Measurements from ENCODE around the gene CANT1.
"Not testable (repeated sequence)": the region's sequence is repeated elsewhere in the genome, so short reads cannot be mapped to it uniquely, and the experiment has no call there.

Gene CANT1

GRCh38 chr17:78956254-78956653, 53.3 kb downstream of the CANT1 start:
- no peak for DNase-seq

DNA sequence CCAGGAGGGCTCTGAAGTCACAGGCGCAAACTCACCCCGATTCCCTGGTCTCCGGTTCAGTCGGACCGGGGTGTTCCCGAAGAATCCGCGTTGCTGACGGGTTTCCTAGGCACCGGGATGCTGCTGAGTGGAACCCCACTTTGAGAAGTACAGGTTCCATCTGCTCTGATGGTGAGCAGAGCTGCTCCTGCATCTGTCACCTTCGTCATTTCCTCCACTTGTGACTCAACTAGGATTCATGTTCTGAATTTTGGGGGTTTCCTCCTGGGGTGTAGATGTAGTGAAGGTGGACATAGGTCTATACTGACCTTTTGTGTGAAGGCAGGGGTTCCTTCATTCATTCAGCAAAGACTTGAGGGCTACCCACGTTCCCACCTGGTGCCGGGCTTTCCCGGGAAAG, 54.9 kb downstream of the CANT1 start:
- DNase-seq: no peak

- DNase-seq: no peak
Observed at GRCh38 chr17:78953356-78954350, 55.9 kb downstream of the CANT1 start.

GRCh38 chr17:78952706-78953105, 56.9 kb downstream of the CANT1 start:
- no peak for DNase-seq

DNA sequence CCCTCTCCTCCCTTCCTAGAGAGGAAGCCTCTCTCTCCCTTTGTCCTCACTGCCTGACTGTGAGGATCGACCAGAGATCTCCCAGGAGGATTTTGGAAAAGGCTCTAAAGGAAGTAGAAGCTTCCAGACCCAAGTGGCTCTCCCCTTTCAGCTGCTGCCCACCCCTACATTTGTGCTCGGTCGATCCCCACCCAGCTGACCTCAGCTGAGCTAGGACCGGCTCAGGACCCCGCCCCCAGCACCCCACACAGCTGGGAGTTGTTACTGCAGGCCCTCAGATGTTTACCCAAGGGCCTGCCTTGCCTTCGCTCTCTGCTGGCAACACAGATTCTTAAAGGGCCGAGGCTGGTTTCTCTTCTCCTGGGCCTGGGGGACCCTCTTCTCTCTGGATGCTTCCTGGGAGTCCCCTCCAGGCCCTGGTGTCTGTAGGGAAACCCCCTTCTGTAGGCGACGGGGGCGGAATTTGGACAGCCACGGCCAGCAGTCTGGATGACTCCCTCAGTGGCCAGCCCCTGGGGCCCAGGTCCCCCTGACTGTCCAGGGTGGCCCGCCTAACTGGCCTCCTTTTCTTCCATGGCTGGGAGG, 57.5 kb downstream of the CANT1 start:
- no peak for DNase-seq

- no peak for DNase-seq
Observed at GRCh38 chr17:78950870-78951269, 58.7 kb downstream of the CANT1 start.

GRCh38 chr17:78947235-78948149, 62.1 kb downstream of the CANT1 start:
- no peak for DNase-seq

DNA sequence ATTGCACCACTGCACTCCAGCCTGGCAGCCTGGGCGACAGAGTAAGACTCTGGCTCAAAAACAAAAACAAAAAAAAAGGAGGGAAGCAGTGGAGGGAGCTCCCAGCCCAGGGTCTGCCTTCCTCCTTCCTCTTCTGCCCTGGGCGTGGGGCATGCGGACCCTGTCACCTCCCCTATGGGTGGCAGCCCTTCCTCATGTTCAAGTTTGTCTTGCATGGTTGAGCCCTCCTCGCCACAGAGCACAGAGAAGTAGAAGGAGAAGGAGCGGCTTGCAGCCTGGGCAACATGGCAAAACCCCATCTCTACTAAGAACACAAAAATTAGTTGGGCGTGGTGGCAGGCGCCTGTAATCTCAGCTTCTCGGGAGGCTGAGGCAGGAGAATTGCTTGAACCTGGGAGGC, 62.9 kb downstream of the CANT1 start:
- no peak for DNase-seq

GRCh38 chr17:78946131-78946530, 63.4 kb downstream of the CANT1 start:
- DNase-seq: no peak

GRCh38 chr17:78945455-78945854, 64.1 kb downstream of the CANT1 start:
- not testable (repeated sequence) for DNase-seq

DNA sequence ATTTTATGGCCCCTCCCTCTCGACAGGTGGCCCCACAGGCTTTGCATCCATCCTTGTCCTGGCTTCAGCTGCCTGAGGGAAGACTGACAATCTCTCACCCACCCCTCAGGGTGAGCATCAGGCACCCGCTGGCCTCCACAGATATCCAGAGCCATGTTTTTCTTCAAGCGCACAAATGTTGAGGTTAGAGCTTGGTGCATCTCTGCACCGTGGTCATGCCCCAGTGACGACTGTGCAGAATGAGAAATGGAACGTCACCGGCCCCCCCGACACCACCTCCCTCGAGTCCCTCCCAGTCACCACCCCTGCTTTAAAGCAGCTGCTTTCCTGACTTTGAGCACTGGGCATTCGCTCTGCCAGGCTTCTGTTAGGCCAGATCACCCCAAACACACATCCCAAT, 64.6 kb downstream of the CANT1 start:
- no peak for DNase-seq

- DNase-seq: no peak
Observed at GRCh38 chr17:78944026-78944425, 65.5 kb downstream of the CANT1 start.
